Heart right ventricle (tissue), 16 donors: Measurements from ENCODE around the gene JCAD. TPM values are rescaled to one million over a fixed set of nuclear protein-coding genes. Genes with fewer than 3 reads are reported as not detected.

ENCODE experiments used
- ATAC-seq, 8 donors: fragments of 200-7000 bp; cut with Tn5 transposase; one replicate each; pipeline ENCODE4 v1.9.1; 2020; ENCODE audit warnings: mild to moderate bottlenecking in 8 of 8, moderate library complexity in 8 of 8, moderate number of reproducible peaks in 1 of 8
- DNase-seq, 2 donors: peaks; one replicate each; pipeline ENCODE4 v3.0.0-alpha.2; 2020
- H3K27ac ChIP-seq, 10 donors: fragments of 200-600 bp; sonication (generic) in 2 of 10; one replicate each; pipeline versions ENCODE4 v1.5.0 to v1.8.0; 2020 to 2022; ENCODE audit warnings: mild to moderate bottlenecking in 3 of 10
- H3K27me3 ChIP-seq, 7 donors: fragments of 200-600 bp; one replicate each; pipeline ENCODE4 v1.8.0; 2021 to 2022; ENCODE audit warnings: mild to moderate bottlenecking in 2 of 7
- H3K36me3 ChIP-seq, 9 donors: fragments of 200-600 bp; sonication (generic) in 1 of 9; one replicate each; pipeline versions ENCODE4 v1.5.0 to v1.8.0; 2020 to 2022; ENCODE audit warnings: mild to moderate bottlenecking in 2 of 9
- H3K4me1 ChIP-seq, 9 donors: fragments of 200-600 bp; sonication (generic) in 1 of 9; one replicate each; pipeline versions ENCODE4 v1.5.0 to v1.8.0; 2020 to 2022; ENCODE audit warnings: mild to moderate bottlenecking in 4 of 9
- H3K4me3 ChIP-seq, 10 donors: fragments of 200-600 bp; sonication (generic) in 2 of 10; one replicate each; pipeline versions ENCODE4 v1.5.0 to v1.8.0; 2020 to 2022; ENCODE audit warnings: mild to moderate bottlenecking in 7 of 10, moderate library complexity in 2 of 10
- H3K9me3 ChIP-seq, 11 donors: fragments of 200-600 bp in 10 of 11; sonication (generic) in 2 of 11; one replicate each; pipeline versions ENCODE4 v1.5.0 to v1.8.0; 2013 to 2022; ENCODE audit warnings: mild to moderate bottlenecking in 2 of 11, control low read depth in 1 of 11, moderate library complexity in 1 of 11
- WGBS, 2 donors: extraction: QIAGEN DNeasy Blood & Tissue Kit; methylation state at CpG; one replicate each; pipeline ENCODE4 v1.1.7; 2013; ENCODE audit warnings: inconsistent platforms in 1 of 2; 5-methylcytosine and 5-hydroxymethylcytosine counted together
- intact Hi-C, 10 donors: fragments of 100-400 bp; cut with DNase I; formaldehyde crosslinking; loops; one replicate each; pipeline versions ENCODE4 v1.11.1 to v1.14.2; 2022
- polyA plus RNA-seq, 2 donors: library from polyadenylated mRNA; stranded (reverse); fragments of 200-250 nt; gene quantifications; one replicate each; pipeline ENCODE4 v1.2.3, GENCODE V29; 2013
- total RNA-seq, 10 donors: library from RNA; stranded (reverse); fragmentation: NEBNext Ultra II Directional in 3 of 10; extraction: Animal tissue kit (Norgen Biotek cat#: 25700) in 3 of 10; gene quantifications; one replicate each; pipeline versions ENCODE4 v1.2.1 to v1.2.4, GENCODE V29; 2021 to 2023
- TF ChIP-seq, protein P1 (sequence below), 9 donors: fragments of 200-600 bp; sonication (generic) in 2 of 9; IDR thresholded peaks; one replicate each; pipeline versions ENCODE4 v1.5.0 to v1.8.0; 2021 to 2022; ENCODE audit warnings: antibody characterized with exemption in 9 of 9, mild to moderate bottlenecking in 5 of 9, moderate library complexity in 1 of 9
- donor health status: Arrhythmogenic right ventricular cardiomyopathy.
- donor health status: ischemic (EF 13 %, LVEDD 7.1; RV severe dilation, severe dysfunction).
- donor health status: healthy with polysubstance abuse.
- donor health status: DM: no; HTN: yes; CAD: no.
- donor health status: DM: no; HTN: no; CAD: no.
- donor health status: ischemic (EF 25% LVEDD 6.9; RV normal size, moderate dysfunction).
- donor health status: ischemic (EF 25% LVEDD 5.7; RV mildly dilated, moderate dysfunction).
- donor health status: healthy.
- donor health status: DM: yes; HTN: yes; CAD: no.
- donor health status: Ischemic cardiomyopathy.
- donor health status: ischemic (EF 35%, LVEDD 5.7; RV mildly dilated, moderate dysfunction).
- donor health status: nonischemic (EF 11% LVEDD 7.7; RV severe dilation, severe dysfunction).
- donor health status: DM: yes; HTN: yes; CAD: no.
- donor health status: PGD.
- donor health status: ischemic (EF 29% LVEDD 5.4; RV normal size, mild dysfunction).
- donor health status: nonischemic (EF 23%, LVEDD 6.1; RV moderate dilation, normal function).

Gene JCAD
- total and polyA plus RNA-seq, 12 donors, result 7.7 to 39.8 (median 19.7) TPM

DNA sequence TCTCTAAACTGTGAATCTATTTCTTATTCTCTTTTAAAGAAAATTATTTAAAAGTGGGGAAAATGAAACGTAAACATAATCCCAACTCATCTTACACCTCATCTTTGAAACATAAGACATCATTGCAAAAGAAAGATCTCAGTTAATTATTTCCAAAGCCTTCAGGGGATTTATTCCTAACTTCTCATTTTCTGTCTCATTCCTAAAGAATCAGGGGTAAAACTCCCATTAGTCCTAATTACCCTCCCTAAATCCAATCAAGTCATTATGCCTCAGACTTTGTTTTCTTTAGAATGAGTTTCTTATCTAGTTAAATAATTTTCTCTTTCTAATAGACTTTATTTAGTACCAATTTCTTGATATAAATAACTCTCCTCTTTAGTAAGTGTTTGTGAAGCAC is 39.7 kb upstream of the JCAD start:
- H3K36me3 ChIP-seq, result no peaks in the 10 kb centered on the region
- TF ChIP-seq, protein P1, sequence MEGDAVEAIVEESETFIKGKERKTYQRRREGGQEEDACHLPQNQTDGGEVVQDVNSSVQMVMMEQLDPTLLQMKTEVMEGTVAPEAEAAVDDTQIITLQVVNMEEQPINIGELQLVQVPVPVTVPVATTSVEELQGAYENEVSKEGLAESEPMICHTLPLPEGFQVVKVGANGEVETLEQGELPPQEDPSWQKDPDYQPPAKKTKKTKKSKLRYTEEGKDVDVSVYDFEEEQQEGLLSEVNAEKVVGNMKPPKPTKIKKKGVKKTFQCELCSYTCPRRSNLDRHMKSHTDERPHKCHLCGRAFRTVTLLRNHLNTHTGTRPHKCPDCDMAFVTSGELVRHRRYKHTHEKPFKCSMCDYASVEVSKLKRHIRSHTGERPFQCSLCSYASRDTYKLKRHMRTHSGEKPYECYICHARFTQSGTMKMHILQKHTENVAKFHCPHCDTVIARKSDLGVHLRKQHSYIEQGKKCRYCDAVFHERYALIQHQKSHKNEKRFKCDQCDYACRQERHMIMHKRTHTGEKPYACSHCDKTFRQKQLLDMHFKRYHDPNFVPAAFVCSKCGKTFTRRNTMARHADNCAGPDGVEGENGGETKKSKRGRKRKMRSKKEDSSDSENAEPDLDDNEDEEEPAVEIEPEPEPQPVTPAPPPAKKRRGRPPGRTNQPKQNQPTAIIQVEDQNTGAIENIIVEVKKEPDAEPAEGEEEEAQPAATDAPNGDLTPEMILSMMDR (IDR thresholded peaks at IDR 0.05), result no peak
- no peak for ATAC-seq
- WGBS, 2 donors, result 47 to 93% methylated on average over 1 of the region's 1 CpG
- peaks cover 0 to 10% (median 0%) of the 10 kb centered on the region in 9 donors for H3K4me1 ChIP-seq
- DNase-seq, result no peak
- no peak overlapping the region for H3K27ac ChIP-seq
- H3K4me3 ChIP-seq, result no peak overlapping the region
- peaks cover 0 to 4% (median 0%) of the 10 kb centered on the region in 7 donors for H3K27me3 ChIP-seq
- H3K9me3 ChIP-seq, result no peaks in the 10 kb centered on the region
- intact Hi-C loops, result no loop called here

DNA sequence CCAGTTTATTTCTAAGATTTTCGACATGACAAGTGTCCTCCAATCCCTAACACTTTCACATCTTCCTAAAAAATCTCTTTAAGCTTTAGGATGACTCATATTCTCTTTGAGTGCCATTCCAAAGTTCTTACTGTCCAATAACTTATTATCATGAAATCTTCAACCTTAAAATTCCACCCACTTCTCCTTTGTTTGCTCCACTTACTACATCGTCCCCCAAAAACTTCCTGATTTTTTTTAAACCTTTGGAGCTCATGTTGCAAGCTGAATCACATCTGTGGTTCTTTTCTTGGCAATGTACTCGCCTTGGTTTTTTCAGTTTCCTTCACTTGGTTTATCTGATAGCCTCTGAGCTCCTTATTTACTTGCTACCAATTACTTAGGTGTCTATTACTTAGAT is 39.2 kb upstream of the JCAD start:
- DNase-seq (no peak), ATAC-seq (no peak)
- WGBS, 2 donors, result 51 to 61% methylated on average over 3 of the region's 3 CpGs
- intact Hi-C loops, result no loop called here
- Histone ChIP-seq H3K4me1 (peaks cover 0 to 10% (median 0%) of the 10 kb centered on the region in 9 donors), H3K36me3 (no peaks in the 10 kb centered on the region), H3K27me3 (peaks cover 0 to 4% (median 0%) of the 10 kb centered on the region in 7 donors), H3K27ac (no peak overlapping the region), H3K9me3 (no peaks in the 10 kb centered on the region), H3K4me3 (no peak overlapping the region)
- TF ChIP-seq, protein P1 (IDR thresholded peaks at IDR 0.05), result no peak

GRCh38 chr10:30096564-30096963 is 37.2 kb upstream of the JCAD start:
- Histone ChIP-seq H3K36me3 (no peaks in the 10 kb centered on the region), H3K27ac (no peak overlapping the region), H3K27me3 (peaks cover 0 to 4% (median 0%) of the 10 kb centered on the region in 7 donors), H3K4me1 (peaks cover 0 to 10% (median 0%) of the 10 kb centered on the region in 9 donors), H3K9me3 (no peaks in the 10 kb centered on the region), H3K4me3 (no peak overlapping the region)
- no peak for ATAC-seq
- intact Hi-C loops, result no loop called here
- no peak for DNase-seq
- 88 to 91% methylated on average over 4 of the region's 4 CpGs for WGBS, 2 donors
- TF ChIP-seq, protein P1 (IDR thresholded peaks at IDR 0.05), result no peak

- DNase-seq (no peak), ATAC-seq (no peak)
- 81 to 91% methylated on average over 6 of the region's 6 CpGs for WGBS, 2 donors
- Histone ChIP-seq H3K27ac (no peak overlapping the region), H3K9me3 (no peaks in the 10 kb centered on the region), H3K4me1 (peaks cover 0 to 10% (median 0%) of the 10 kb centered on the region in 9 donors), H3K4me3 (no peak overlapping the region), H3K27me3 (peaks cover 0 to 4% (median 0%) of the 10 kb centered on the region in 7 donors), H3K36me3 (no peaks in the 10 kb centered on the region)
- intact Hi-C loops, result no loop called here
- TF ChIP-seq, protein P1 (IDR thresholded peaks at IDR 0.05), result no peak
These were observed 36.4 kb upstream of the JCAD start for GRCh38 chr10:30095631-30096422.
